ENCODE data around the gene CPEB2.

CPEB2 gene

DNA sequence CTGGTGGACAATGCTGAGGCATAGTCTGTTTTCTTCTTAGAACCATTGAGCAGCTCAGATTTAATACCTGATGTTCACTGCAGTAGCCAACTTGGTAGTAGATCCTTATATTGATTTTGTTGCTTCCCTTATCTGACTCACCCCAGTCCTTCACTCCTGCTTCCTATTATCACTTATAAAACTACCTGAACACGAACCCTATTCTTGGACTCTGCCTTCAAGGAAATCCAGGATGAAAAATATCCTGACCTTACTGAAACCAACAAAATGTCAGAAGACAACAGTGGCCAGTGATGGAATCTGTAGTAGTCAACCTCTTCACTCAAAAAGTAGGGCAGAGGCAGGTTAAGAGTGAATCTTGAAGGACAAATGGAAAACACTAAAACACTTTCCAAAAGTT is 98.1 kb downstream of the CPEB2 start:
- DNase-seq (ENCODE audit: low read depth), result no peak
- no peak overlapping the region for H3K4me3 ChIP-seq (ENCODE audit: low read depth, low read length)
- TF ChIP-seq, protein P1, sequence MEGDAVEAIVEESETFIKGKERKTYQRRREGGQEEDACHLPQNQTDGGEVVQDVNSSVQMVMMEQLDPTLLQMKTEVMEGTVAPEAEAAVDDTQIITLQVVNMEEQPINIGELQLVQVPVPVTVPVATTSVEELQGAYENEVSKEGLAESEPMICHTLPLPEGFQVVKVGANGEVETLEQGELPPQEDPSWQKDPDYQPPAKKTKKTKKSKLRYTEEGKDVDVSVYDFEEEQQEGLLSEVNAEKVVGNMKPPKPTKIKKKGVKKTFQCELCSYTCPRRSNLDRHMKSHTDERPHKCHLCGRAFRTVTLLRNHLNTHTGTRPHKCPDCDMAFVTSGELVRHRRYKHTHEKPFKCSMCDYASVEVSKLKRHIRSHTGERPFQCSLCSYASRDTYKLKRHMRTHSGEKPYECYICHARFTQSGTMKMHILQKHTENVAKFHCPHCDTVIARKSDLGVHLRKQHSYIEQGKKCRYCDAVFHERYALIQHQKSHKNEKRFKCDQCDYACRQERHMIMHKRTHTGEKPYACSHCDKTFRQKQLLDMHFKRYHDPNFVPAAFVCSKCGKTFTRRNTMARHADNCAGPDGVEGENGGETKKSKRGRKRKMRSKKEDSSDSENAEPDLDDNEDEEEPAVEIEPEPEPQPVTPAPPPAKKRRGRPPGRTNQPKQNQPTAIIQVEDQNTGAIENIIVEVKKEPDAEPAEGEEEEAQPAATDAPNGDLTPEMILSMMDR (IDR thresholded peaks at IDR 0.05; ENCODE audit: low read depth, low read length, missing control alignments), result no peak
- in situ Hi-C loops (cut with HindIII; ENCODE audit: low sequenced_read_pairs), result no loop called here

DNA sequence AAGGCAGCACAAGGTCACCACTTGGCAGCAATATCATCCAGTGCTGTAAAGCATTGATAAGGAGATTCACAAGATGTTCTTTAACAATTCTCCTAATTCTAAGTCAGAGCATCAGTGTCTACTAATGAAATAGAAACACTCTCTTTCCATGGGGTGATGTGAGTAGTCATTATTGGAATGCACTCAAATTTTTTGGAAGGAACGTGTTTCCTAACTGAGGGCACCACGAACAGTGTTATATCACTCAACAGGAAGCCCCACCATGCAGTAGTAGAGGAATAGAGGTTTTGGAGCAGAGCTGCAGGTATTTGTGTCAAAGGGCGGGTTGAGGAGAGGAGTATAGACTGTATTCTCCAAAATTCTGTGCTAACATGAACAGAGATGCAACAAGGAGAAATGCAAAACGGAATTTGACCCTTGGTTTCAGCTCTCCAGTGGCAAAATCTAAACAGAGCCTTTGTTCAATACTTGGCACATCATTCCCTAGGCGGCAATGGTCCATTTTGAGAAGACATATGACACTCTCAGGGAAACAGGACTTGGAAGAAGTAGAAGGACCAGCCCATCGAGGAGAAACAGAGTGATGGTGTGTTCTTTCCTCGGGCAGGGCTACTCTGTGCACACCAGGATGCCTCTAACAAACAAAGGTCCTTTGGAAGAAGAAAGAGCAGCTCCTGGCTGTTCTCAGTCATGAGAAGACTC is 98.9 kb downstream of the CPEB2 start:
- DNase-seq (ENCODE audit: low read depth), result no peak
- TF ChIP-seq, protein P1 (IDR thresholded peaks at IDR 0.05; ENCODE audit: low read depth, low read length, missing control alignments), result no peak
- H3K4me3 ChIP-seq (ENCODE audit: low read depth, low read length), result no peak overlapping the region
- in situ Hi-C loops (cut with HindIII; ENCODE audit: low sequenced_read_pairs), result no loop called here

DNA sequence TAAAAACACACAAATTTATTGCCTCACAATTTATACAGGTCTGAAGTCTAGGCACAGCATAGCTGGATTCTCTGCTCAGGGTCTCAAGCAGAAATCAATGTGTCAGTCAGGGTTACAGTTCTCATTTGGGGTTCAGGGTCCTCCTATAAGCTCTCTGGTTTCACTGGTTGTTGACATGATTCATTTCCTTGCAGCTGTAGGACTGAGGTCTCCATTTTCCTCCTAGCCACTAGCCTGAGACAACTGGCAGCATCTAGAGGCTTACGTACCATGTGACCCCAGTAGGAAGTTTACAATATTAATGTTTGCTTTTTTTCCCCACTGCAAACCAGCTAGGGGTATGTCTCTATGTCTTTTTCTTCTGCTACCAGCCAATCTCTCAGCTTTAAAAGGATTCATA is 102.5 kb downstream of the CPEB2 start:
- no peak overlapping the region for H3K4me3 ChIP-seq (ENCODE audit: low read depth, low read length)
- DNase-seq (ENCODE audit: low read depth), result no peak
- in situ Hi-C loops (cut with HindIII; ENCODE audit: low sequenced_read_pairs), result no loop called here

DNA sequence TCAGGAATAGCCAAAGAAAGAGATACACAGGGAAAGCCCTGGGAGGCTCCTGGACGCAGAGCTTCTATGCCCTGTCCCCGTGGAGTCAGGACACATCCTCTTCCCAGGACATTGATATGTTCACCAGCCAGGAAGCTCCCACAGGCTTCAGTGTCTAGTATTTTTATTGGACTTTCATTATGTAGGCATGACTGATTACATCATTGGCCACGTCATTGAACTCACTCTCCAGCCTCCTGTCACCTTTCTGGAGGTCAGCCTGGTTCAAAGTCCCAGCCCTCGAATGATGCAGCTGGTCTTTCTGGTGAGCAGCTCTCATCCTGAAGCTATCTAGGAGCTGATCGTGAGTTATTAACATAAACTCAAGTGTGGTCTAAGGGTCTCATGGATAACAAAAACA is 104.1 kb downstream of the CPEB2 start:
- no peak overlapping the region for H3K4me3 ChIP-seq (ENCODE audit: low read depth, low read length)
- in situ Hi-C loops (cut with HindIII; ENCODE audit: low sequenced_read_pairs), result no loop called here
- TF ChIP-seq, protein P1 (IDR thresholded peaks at IDR 0.05; ENCODE audit: low read depth, low read length, missing control alignments), result no peak
- DNase-seq (ENCODE audit: low read depth), result no peak

More for the DNA sequence above, 102.5 kb downstream of the CPEB2 start:
- TF ChIP-seq, protein P1 (IDR thresholded peaks at IDR 0.05; ENCODE audit: low read depth, low read length, missing control alignments), result no peak

DNA sequence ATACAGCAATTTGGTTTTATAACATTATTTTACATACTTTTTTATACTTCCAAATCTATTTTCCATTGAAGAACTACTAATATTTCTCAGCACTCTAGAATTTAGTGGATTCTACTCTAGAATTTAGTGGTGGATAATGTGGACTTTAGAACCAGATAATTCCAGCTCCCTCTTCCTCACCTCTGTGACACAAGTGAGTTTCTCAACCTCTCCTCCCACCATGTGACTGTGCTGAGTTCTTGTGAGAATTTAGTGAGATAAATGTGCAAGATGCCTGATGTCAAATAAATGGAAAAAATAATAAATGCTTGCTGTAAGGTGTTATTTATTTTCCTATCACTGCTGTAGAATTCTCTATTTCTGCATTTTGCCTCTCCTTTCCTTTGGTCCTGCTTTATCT is 107.3 kb downstream of the CPEB2 start:
- H3K4me3 ChIP-seq (ENCODE audit: low read depth, low read length), result no peak overlapping the region
- in situ Hi-C loops (cut with HindIII; ENCODE audit: low sequenced_read_pairs), result no loop called here
- TF ChIP-seq, protein P1 (IDR thresholded peaks at IDR 0.05; ENCODE audit: low read depth, low read length, missing control alignments), result no peak
- no peak for DNase-seq (ENCODE audit: low read depth)

DNA sequence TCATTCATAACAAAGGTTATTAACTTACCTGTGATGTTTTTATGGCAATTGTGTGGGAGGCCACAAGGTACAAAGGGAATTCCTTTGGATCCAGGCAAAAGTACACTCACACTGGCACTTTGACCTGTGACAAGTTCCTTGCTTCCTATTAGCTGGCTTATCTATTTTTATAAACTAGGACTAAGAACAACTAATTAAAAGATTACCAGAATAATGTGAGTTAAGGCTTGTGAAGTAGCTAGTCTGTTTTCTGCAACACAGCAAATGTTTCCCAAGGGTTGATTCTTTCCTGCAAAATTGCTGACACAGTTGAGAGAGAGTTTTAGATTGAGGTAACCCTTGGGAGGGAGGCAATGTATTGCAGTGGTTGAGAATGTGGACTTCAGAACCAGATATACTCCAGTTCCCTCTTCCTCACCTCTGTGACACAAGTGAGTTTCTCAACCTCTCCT is 107.9 kb downstream of the CPEB2 start:
- H3K4me3 ChIP-seq (ENCODE audit: low read depth, low read length), result no peak overlapping the region
- no peak for DNase-seq (ENCODE audit: low read depth)
- TF ChIP-seq, protein P1 (IDR thresholded peaks at IDR 0.05; ENCODE audit: low read depth, low read length, missing control alignments), result no peak
- in situ Hi-C loops (cut with HindIII; ENCODE audit: low sequenced_read_pairs), result no loop called here
